T-helper 1 cell treated with Interleukin-12 subunit alpha and Interleukin-12 subunit beta and Interleukin-4 antibody, amounts not matched to agents 30 μg/mL and 1 μg/mL, for 36 hours (primary cell): ENCODE data around the gene DISC1.
"Not testable (repeated sequence)": the region's sequence is repeated elsewhere in the genome, so short reads cannot be mapped to it uniquely, and the experiment has no call there.

Experiments
- H3K27ac Mint-ChIP-seq: one replicate; pipeline ENCODE4 v1.8.0; 2021; ENCODE audit warnings: mild to moderate bottlenecking, mixed read lengths
- H3K27me3 Mint-ChIP-seq: one replicate; pipeline ENCODE4 v1.8.0; 2021; ENCODE audit warnings: low read depth, mixed read lengths
- H3K36me3 Mint-ChIP-seq: one replicate; pipeline ENCODE4 v1.8.0; 2021; ENCODE audit warnings: low read depth, mixed read lengths
- H3K4me1 Mint-ChIP-seq: one replicate; pipeline ENCODE4 v1.8.0; 2021; ENCODE audit warnings: low read depth, mixed read lengths
- H3K4me3 Mint-ChIP-seq: one replicate; pipeline ENCODE4 v1.8.0; 2021; ENCODE audit warnings: mild to moderate bottlenecking, moderate library complexity, mixed read lengths
- H3K9me3 Mint-ChIP-seq: one replicate; pipeline ENCODE4 v1.8.0; 2021; ENCODE audit warnings: mixed read lengths

DISC1 gene

GRCh38 chr1:231724876-231725647 is 98.5 kb downstream of the DISC1 start:
- H3K4me1 Mint-ChIP-seq: peaks cover 2% of the 10 kb centered on the region

DNA sequence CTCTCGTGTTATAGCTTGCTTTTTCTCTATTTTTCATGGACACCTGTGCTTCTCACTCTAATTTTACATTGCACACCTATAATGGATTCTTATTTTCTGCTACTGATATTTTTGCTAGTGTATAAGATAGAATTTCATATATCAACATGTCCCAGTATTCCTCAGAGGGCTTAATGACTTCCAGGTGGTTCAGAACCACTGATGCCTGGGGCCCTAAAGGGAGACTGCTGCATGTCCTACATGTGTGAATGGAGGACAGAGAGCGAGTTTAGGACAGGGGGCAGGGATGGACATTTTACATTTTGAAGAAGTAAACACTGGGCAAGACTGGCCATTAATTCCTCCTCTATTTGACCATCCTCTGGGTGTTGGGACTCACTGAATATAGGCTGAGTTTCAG is 100.6 kb downstream of the DISC1 start:
- Mint-ChIP-seq H3K4me3 (no peak overlapping the region), H3K36me3 (no peaks in the 10 kb centered on the region), H3K27me3 (no peaks in the 10 kb centered on the region), H3K9me3 (no peaks in the 10 kb centered on the region), H3K27ac (no peak overlapping the region), H3K4me1 (peaks cover 2% of the 10 kb centered on the region)

More at GRCh38 chr1:231724876-231725647, 98.5 kb downstream of the DISC1 start:
- no peak overlapping the region for H3K4me3 Mint-ChIP-seq
- H3K27me3 Mint-ChIP-seq: no peaks in the 10 kb centered on the region
- no peaks in the 10 kb centered on the region for H3K9me3 Mint-ChIP-seq
- no peaks in the 10 kb centered on the region for H3K36me3 Mint-ChIP-seq
- no peak overlapping the region for H3K27ac Mint-ChIP-seq

- H3K27me3 Mint-ChIP-seq, H3K9me3 Mint-ChIP-seq, H3K36me3 Mint-ChIP-seq, H3K4me1 Mint-ChIP-seq, H3K27ac Mint-ChIP-seq, H3K4me3 Mint-ChIP-seq: not testable (repeated sequence)
Observed at GRCh38 chr1:231728987-231729386, 102.4 kb downstream of the DISC1 start.

- Mint-ChIP-seq H3K27me3 (no peaks in the 10 kb centered on the region), H3K36me3 (no peaks in the 10 kb centered on the region), H3K9me3 (no peaks in the 10 kb centered on the region), H3K27ac (no peak overlapping the region), H3K4me1 (peaks cover 2% of the 10 kb centered on the region), H3K4me3 (no peak overlapping the region)
Observed at GRCh38 chr1:231729544-231729943, 103.0 kb downstream of the DISC1 start.

DNA sequence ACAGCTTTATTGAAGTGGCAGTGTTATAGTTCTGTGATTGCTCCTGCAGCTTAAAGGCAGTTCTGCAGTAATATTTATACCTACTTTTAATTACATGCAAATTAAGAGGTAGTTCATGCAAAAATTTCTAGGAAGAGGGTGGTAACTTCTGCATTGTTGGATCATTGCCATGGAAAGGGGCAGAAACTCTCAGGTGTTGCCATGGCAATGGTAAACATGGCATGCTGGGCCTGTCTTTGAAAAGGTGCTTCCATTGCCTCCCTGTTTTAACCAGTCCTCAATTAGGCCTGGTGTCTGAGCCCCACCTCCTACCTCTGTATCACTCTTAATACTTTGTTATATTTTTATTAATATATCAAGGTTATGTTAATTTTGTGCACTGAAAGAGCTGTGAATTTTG is 104.7 kb downstream of the DISC1 start:
- no peaks in the 10 kb centered on the region for H3K27me3 Mint-ChIP-seq
- no peaks in the 10 kb centered on the region for H3K4me1 Mint-ChIP-seq
- no peaks in the 10 kb centered on the region for H3K36me3 Mint-ChIP-seq
- H3K27ac Mint-ChIP-seq: no peak overlapping the region
- H3K9me3 Mint-ChIP-seq: no peaks in the 10 kb centered on the region
- H3K4me3 Mint-ChIP-seq: no peak overlapping the region

DNA sequence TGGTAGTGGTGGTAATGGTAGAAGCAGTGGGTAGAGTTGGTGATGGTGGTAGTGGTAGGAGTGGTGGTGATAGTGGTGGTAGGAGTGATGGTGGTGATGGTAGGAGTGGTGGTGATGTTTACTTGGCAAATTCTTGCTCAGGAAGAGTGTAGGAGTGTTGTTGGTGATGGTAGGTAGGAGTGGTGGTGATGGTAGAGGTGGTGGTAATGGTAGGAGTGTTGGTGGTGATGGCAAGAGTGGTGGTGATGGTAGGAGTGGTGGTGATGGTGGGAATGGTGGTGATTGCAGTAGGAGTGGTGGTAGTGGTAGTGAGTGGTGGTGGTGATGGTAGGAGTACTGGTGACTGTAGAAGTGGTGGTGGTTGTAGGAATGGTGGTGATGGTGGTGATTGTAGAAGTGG is 106.5 kb downstream of the DISC1 start:
- peaks cover under 1% of the 10 kb centered on the region for H3K36me3 Mint-ChIP-seq
- no peak overlapping the region for H3K4me3 Mint-ChIP-seq
- no peaks in the 10 kb centered on the region for H3K9me3 Mint-ChIP-seq
- no peaks in the 10 kb centered on the region for H3K27me3 Mint-ChIP-seq
- H3K4me1 Mint-ChIP-seq: no peaks in the 10 kb centered on the region
- H3K27ac Mint-ChIP-seq: no peak overlapping the region

GRCh38 chr1:231733672-231734071 is 107.1 kb downstream of the DISC1 start:
- Mint-ChIP-seq H3K27me3 (no peaks in the 10 kb centered on the region), H3K4me3 (no peak overlapping the region), H3K9me3 (no peaks in the 10 kb centered on the region), H3K4me1 (no peaks in the 10 kb centered on the region), H3K27ac (no peak overlapping the region), H3K36me3 (peaks cover 5% of the 10 kb centered on the region)

- no peaks in the 10 kb centered on the region for H3K9me3 Mint-ChIP-seq
- H3K36me3 Mint-ChIP-seq: peaks cover 5% of the 10 kb centered on the region
- no peak overlapping the region for H3K27ac Mint-ChIP-seq
- no peaks in the 10 kb centered on the region for H3K27me3 Mint-ChIP-seq
- no peaks in the 10 kb centered on the region for H3K4me1 Mint-ChIP-seq
- no peak overlapping the region for H3K4me3 Mint-ChIP-seq
Observed at GRCh38 chr1:231734417-231734816, 107.8 kb downstream of the DISC1 start.

DNA sequence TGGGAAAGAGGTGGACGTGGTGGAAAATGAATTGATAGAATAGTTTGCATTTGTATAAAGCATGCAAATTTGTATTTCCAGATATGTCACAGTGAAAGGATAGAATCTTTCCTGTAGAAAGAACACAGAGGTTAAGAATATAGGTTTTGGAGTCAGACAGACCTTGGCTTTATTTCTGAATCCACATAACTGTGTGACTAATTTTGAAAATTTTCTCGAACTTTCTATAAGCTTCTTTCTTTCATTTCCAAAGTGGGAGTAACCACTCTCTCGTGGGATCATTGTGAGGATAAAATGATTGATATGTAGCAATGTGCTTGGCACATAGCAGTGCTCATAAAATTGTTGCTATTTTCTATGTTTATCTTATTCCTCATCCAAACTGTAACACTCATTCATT is 108.8 kb downstream of the DISC1 start:
- no peaks in the 10 kb centered on the region for H3K4me1 Mint-ChIP-seq

GRCh38 chr1:231735941-231736340 is 109.4 kb downstream of the DISC1 start:
- Mint-ChIP-seq H3K4me3 (no peak overlapping the region), H3K4me1 (no peaks in the 10 kb centered on the region), H3K9me3 (no peaks in the 10 kb centered on the region), H3K36me3 (peaks cover 5% of the 10 kb centered on the region), H3K27me3 (no peaks in the 10 kb centered on the region), H3K27ac (no peak overlapping the region)

More for the DNA sequence above, 108.8 kb downstream of the DISC1 start:
- no peaks in the 10 kb centered on the region for H3K9me3 Mint-ChIP-seq
- no peak overlapping the region for H3K27ac Mint-ChIP-seq
- peaks cover 5% of the 10 kb centered on the region for H3K36me3 Mint-ChIP-seq
- H3K4me3 Mint-ChIP-seq: no peak overlapping the region
- no peaks in the 10 kb centered on the region for H3K27me3 Mint-ChIP-seq

- Mint-ChIP-seq H3K36me3 (peaks cover 5% of the 10 kb centered on the region), H3K27me3 (no peaks in the 10 kb centered on the region), H3K4me3 (no peak overlapping the region), H3K27ac (no peak overlapping the region), H3K9me3 (no peaks in the 10 kb centered on the region), H3K4me1 (no peaks in the 10 kb centered on the region)
Observed at GRCh38 chr1:231736464-231736863, 109.9 kb downstream of the DISC1 start.

GRCh38 chr1:231738554-231738953 is 112.0 kb downstream of the DISC1 start:
- Mint-ChIP-seq H3K4me3 (no peak overlapping the region), H3K4me1 (peaks cover 2% of the 10 kb centered on the region), H3K27ac (no peak overlapping the region), H3K36me3 (peaks cover 5% of the 10 kb centered on the region), H3K27me3 (no peaks in the 10 kb centered on the region), H3K9me3 (no peaks in the 10 kb centered on the region)

DNA sequence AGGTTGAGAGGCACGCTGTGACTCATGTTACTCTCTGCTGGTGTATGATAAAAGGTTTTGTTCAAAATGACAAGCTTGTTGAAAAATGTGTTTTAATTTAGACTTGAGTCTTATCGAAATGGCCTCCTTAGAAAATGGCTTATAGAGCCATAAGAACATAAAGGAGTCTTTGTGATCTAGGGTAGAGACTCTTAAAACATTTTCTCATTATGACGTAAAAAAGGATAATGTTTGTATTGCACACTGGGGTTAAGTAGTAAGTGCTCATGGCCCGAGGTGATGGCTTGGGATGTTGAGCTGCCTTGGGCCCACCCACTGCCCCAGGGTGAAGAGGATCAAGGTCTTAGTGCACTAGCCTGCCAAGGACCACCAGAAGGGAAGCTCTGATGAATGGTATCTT is 117.4 kb downstream of the DISC1 start:
- peaks cover 4% of the 10 kb centered on the region for H3K9me3 Mint-ChIP-seq
- H3K4me1 Mint-ChIP-seq: peaks cover 2% of the 10 kb centered on the region
- H3K36me3 Mint-ChIP-seq: no peaks in the 10 kb centered on the region
- no peak overlapping the region for H3K4me3 Mint-ChIP-seq
- H3K27ac Mint-ChIP-seq: no peak overlapping the region
- H3K27me3 Mint-ChIP-seq: no peaks in the 10 kb centered on the region

DNA sequence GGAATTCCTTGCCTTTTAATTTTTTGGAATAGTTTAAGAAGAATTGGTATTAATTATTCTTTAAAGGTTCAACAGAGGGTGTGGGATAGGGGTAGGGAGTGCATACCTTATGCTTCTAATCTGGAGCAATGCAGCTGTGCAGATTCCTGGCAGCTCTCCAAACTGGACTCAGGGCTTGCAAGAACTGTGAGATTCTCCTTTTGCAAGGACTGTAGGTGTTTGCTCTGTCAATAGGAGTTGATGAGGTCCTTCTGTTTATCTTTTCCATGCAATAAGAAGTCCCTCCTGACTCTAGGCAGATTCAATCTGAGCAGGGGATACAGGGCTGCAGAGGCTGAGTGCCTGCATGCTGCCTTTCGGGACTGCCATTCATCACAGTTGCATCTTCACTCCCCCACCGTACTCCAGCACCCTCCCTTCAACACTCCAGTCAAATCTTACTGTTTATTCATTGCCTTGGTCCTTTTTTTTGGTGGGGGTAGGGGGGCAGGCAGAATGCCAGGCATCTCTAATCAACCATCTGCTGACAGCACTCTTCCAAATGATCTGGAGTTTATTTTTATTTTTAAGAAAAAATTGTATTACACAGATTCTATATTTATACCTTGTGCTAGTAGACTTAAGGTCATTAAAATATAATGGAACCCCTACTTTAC is 122.3 kb downstream of the DISC1 start:
- Mint-ChIP-seq H3K27ac (no peak overlapping the region), H3K36me3 (peaks cover 23% of the 10 kb centered on the region), H3K27me3 (no peaks in the 10 kb centered on the region), H3K9me3 (peaks cover 16% of the 10 kb centered on the region), H3K4me3 (no peak overlapping the region), H3K4me1 (no peaks in the 10 kb centered on the region)

DNA sequence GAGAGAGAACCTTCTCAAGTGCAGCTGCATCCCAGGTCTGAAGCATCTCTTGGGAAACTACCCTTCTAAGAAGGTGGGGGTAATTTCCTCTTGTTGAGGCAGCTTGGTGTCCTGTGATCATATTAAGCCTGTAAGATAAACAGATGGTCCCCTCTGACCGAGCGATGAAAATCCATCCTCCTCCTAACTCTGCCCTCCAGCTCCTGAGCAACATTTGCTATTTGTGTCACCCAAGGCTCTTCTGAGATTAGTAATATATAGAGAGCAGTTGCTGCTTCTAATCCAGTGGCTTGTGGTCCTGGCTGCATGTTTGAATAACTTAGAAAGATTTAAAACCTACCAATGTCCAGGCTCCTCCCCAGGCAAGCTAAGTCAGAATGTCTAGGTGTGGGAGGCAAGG is 123.7 kb downstream of the DISC1 start:
- no peaks in the 10 kb centered on the region for H3K4me1 Mint-ChIP-seq
- no peaks in the 10 kb centered on the region for H3K27me3 Mint-ChIP-seq
- no peak overlapping the region for H3K27ac Mint-ChIP-seq
- H3K4me3 Mint-ChIP-seq: no peak overlapping the region
- peaks cover 19% of the 10 kb centered on the region for H3K9me3 Mint-ChIP-seq
- peaks cover 34% of the 10 kb centered on the region for H3K36me3 Mint-ChIP-seq
